ENCODE measurements around the gene HM13.

GRCh38 chr20:31567380-31567720 lies 53.1 kb downstream of the HM13 start:
- TF ChIP-seq CEBPB (IDR thresholded peaks at IDR 0.05) (no peak), EP300 (IDR thresholded peaks at IDR 0.05; ENCODE audit: borderline replicate concordance) (no peak), USF1 (IDR thresholded peaks at IDR 0.05) (no peak)

Data from Ishikawa (cell line).